Forelimb muscle (tissue), 1 donor: ENCODE measurements around the gene RPE65. TPM values are rescaled to one million over a fixed set of nuclear protein-coding genes. Genes with fewer than 3 reads are reported as not detected.

Experiments used
- polyA plus RNA-seq: library from polyadenylated mRNA; unstranded; fragments of 120-200 nt; gene quantifications from one replicate; pipeline ENCODE4 v1.2.1, GENCODE V29; 2013; ENCODE audit not compliant: insufficient read length

The RPE65 gene
- polyA plus RNA-seq, 1 donor = not detected

Other genes with a start within 250 kb of the RPE65 start
- gene WLS, start 217.4 kb downstream of the RPE65 start, polyA plus RNA-seq = 73.4 TPM
- 7.1 TPM for gene DEPDC1, start 47.1 kb upstream of the RPE65 start, polyA plus RNA-seq